Endothelial cell of umbilical vein (primary cell): ENCODE measurements around the gene MLF1.

ENCODE experiments used
- CTCF ChIP-seq, 2 donors: IDR thresholded peaks; 1 replicate in 1 of 2; 2 replicates in 1 of 2; pipeline ENCODE4 v1.5.1; 2011; ENCODE audit warnings: low read length in 2 of 2, mild to moderate bottlenecking in 2 of 2, moderate library complexity in 2 of 2, control low read depth in 1 of 2, inconsistent platforms in 1 of 2, low read depth in 1 of 2; ENCODE audit not compliant: insufficient read depth in 1 of 2; ENCODE audit errors: extremely low read depth in 1 of 2
- EZH2 ChIP-seq: IDR thresholded peaks from 2 replicates; pipeline ENCODE4 v1.6.1; 2012; ENCODE audit warnings: borderline replicate concordance, low read depth, mild to moderate bottlenecking, moderate library complexity, low read length, inconsistent platforms; ENCODE audit not compliant: severe bottlenecking
- FOS ChIP-seq: IDR thresholded peaks from 2 replicates; pipeline ENCODE4 v1.6.1; 2011; ENCODE audit warnings: mild to moderate bottlenecking, low read length, moderate library complexity, borderline replicate concordance; ENCODE audit not compliant: insufficient read depth
- JUN ChIP-seq: IDR thresholded peaks from 2 replicates; pipeline ENCODE4 v1.6.1; 2011; ENCODE audit warnings: borderline replicate concordance, low read depth; ENCODE audit not compliant: insufficient read length, insufficient read depth
- MAX ChIP-seq: IDR thresholded peaks from 2 replicates; pipeline ENCODE4 v1.6.1; 2011; ENCODE audit not compliant: insufficient read depth, insufficient read length
- MYC ChIP-seq: IDR thresholded peaks from one replicate; pipeline ENCODE4 v1.6.1; 2011; ENCODE audit warnings: mild to moderate bottlenecking, low read depth, low read length
- POLR2A ChIP-seq: IDR thresholded peaks from 2 replicates; pipeline ENCODE4 v1.6.1; 2012; ENCODE audit warnings: low read depth, mild to moderate bottlenecking, control low read depth, low read length
- POLR2AphosphoS5 ChIP-seq: IDR thresholded peaks from 2 replicates; pipeline ENCODE4 v1.6.1; 2012; ENCODE audit warnings: low read depth, mild to moderate bottlenecking, control low read depth, low read length, moderate library complexity; ENCODE audit not compliant: insufficient read depth

GRCh38 chr3:158563076-158563475 lies 7.9 kb upstream of the MLF1 start:
- TF ChIP-seq CTCF (IDR thresholded peaks at IDR 0.05; ENCODE audit: extremely low read depth in 1 of 2, insufficient read depth in 1 of 2, low read depth in 1 of 2, low read length in 2 of 2), result no peak
- no peak for TF ChIP-seq JUN
- TF ChIP-seq POLR2A, result no peak
- TF ChIP-seq EZH2, result no peak
- no peak for TF ChIP-seq MYC
- TF ChIP-seq POLR2AphosphoS5, result no peak
- no peak for TF ChIP-seq MAX
- no peak for TF ChIP-seq FOS
